ENCODE measurements around the gene PLSCR1.
"Not testable (repeated sequence)": the region's sequence is repeated elsewhere in the genome, so short reads cannot be mapped to it uniquely, and the experiment has no call there.

PLSCR1 gene

DNA sequence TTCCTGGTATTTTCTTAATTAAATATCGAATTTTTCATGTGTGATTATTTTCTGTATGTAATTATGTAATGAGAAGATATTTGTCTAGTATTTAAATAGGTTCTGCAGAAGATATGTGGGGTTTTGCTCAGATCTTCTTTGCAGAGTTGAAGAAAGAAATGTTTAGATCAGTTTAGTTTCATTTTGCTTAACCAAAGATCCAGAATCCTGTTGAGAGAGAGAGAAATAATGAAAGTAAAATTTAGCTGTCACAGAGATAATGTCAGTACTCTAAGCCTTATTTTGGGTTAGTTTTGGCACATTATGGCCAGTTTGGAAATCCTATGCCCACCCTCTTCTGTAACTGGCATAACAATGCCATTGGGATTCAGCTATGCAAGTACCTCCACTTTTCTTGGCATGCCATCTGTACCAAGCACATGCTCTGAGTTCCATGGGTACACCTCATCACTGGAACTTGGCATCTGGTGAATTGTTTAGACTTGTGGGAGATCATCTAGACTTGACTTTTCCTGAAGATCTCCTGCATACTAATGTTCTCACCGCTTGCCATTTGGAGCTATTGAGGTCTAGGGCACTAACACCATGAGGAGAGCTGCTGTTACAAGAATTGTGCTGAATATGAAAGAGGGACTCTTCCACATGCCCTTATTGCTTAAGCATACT, 30.9 kb downstream of the PLSCR1 start:
- no peak for DNase-seq (ENCODE audit: low read depth in 2 of 2)

DNA sequence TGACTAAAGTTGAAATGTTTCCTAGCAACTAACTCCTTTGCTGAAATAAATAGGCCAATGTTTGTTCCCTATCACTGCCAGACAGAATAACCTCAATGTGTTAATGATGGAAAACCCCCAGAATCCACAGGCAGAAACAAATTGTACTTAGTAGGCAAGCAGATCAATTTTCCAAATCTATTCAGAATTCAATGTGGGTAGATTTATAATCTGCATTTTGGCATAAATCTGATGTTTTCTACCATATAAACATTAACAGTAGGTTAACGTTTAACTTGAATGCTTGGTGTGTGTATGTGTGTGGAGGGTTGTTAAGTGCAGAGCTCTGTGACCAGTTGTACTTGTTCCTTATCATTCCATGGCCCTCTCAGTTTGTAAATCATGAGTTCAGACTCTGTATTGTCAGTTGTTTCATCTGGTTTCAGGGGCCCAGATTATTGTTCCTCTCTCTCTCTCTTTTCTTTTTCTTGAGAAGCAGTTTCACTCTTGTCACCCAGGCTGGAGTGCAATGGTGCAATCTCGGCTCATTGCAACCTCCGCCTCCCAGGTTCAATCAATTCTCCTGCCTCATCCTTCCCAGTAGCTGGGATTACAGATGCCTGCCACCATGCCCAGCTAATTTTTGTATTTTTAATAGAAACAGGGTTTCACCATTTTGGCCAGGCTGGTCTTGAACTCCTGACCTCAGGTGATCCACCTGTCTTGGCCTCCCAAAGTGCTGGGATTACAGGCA, 32.8 kb downstream of the PLSCR1 start:
- DNase-seq (ENCODE audit: low read depth in 2 of 2), result no peak

- no peak for DNase-seq (ENCODE audit: low read depth in 2 of 2)
Measured at GRCh38 chr3:146507331-146508120, 36.9 kb downstream of the PLSCR1 start.

- DNase-seq (ENCODE audit: low read depth in 2 of 2), result no peak
Measured at GRCh38 chr3:146505516-146505915, 38.9 kb downstream of the PLSCR1 start.

GRCh38 chr3:146504498-146505197, 39.8 kb downstream of the PLSCR1 start:
- DNase-seq (ENCODE audit: low read depth in 2 of 2), result no peak

DNA sequence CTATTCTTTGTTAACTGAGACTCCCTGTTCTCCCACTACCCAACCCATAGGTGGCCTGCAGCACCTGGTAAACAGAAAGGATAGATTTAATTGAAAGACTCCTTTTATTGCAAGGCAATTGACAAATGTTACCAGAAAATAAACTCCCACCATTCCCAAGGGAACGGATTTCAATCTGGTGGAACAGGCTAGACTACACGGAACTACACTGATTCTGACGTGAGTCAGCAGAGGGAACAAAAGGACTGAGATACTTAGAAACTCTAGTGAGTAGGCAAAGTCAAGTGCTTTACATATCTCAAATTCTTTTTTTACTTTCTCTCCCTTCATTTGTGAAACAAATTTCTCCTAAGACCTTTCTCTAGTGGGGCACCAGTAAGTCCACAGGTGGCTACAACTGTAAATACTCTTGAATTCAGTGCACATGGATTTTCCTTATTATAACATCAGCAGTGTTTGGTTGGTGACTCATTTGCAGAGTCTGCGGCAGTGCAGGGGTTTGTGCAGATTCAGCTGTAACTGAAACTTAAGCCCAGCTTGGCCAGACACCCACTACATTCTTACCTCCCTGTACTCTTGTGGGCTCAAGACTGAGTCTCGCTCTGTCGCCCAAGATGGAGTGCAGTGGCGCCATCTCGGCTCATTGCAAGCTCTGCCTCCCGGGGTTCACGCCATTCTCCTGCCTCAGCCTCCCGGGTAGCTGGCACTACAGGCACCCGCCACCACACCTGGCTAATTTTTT, 40.8 kb downstream of the PLSCR1 start:
- DNase-seq (ENCODE audit: low read depth in 2 of 2), result no peak

DNA sequence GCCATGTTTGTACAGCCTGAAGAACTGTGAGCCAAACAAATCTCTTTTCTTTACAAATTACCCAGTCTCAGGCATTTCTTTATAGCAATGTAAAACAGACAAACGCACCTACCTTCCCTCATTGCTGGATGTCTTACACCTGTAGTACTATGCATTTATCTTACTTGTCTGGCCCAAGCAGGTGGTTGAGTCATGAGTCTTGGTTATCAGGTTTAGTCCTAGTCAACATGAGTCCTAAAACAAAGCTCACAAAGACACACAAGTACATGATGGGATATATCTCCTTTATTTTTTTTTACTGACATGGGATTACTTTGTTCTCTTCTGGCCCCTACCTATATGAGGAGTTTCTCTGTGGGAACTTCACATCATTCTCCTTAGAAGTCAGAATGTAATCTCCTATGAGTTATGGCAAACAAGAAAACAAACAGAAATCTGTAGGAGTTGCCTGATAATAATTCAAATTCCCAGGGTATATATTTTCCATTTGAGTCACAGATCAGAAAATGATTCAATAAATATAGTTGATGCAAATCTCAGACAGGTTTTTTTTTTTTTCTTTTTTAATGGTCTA, 41.4 kb downstream of the PLSCR1 start:
- no peak for DNase-seq (ENCODE audit: low read depth in 2 of 2)

DNA sequence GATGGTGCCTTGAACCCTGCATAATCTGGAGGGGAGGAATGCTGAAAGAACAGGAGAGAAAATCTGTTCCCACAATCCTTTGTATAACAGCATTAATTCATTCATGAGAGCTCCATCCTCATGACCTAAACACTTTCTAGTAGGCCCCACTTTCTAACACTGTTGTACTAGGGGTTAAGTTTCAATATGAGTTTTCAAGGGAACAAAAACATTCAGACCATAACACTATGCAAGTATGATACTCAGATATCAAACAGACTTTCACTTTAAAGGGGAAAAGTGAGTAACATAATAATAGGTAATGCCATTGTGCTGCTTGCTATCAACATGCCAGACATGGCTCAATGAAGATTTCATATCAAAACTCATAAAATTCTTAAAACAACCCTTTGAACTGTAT, 42.7 kb downstream of the PLSCR1 start:
- no peak for DNase-seq (ENCODE audit: low read depth in 2 of 2)

DNA sequence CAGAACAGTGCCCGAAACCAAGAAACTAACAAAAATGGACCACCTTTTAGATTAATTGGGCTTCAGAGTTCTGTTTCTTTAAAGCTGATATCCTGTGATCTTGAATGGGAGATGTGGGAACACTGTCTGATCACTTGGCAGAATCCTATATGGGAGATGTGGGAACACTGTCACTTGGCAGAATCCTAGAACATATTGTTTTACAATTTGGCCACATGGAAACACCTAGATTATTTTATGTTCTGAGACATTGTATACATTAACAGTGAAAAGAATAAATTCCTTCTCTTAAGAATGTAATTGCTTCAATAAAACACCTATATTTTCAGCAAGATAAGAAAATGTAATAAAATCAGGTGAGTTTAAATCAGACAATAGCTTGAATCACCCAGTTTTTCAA, 44.7 kb downstream of the PLSCR1 start:
- DNase-seq (ENCODE audit: low read depth in 2 of 2), result no peak

DNA sequence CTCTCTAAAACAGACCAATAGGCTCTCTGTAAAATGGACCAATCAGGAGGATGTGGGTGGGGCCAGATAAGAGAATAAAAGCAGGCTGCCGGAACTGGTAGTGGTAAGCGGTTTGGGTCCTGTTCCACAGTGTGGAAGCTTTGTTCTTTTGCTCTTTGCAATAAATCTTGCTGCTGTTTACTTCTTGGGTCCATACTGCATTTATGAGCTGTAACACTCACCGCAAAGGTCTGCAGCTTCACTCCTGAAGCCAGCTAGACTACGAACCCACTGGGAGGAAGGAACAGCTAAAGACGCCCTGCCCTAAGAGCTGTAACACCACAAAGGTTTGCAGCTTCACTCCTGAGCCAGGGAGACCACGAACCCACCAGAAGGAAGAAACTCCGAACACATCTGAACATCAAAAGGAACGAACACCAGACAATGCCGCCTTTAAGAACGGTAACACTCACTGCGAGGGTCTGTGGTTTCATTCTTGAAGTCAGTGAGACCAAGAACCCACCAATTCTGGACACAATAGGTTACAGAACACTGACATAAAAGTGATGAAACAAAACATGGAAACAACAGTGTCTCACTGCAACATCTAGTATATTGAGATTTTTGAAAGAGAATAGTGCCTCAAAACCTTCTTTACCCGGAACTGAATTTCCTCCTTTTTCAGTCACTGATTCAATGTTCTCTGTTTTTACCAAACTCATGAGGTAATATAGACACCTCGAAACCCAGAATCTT, 46.2 kb downstream of the PLSCR1 start:
- no peak for DNase-seq (ENCODE audit: low read depth in 2 of 2)

DNA sequence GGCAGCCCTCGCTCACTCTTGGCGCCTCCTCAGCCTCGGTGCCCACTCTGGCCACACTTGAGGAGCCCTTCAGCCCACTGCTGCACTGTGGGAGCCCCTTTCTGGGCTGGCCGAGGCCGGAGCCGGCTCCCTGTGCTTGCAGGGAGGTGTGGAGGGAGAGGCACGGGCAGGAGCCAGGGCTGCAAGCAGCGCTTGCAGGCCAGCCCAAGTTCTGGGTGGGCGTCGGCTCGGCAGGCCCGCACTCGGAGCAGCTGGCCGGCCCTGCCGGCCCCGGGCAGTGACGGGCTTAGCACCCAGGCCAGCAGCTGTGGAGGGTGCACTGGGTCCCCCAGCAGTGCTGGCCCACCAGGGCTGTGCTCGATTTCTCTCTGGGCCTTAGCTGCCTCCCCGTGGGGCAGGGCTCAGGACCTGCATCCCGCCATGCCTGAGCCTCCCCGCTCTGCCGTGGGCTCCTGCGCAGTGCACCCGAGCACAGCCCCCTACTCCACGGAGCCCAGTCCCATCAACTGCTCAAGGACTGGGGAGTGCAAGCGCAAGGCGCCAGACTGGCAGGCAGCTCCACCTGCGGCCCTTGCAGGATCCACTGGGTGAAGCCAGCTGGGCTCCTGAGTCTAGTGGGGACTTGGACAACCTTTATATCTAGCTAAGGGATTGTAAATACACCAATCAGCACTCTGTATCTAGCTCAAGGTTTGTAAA, 47.1 kb downstream of the PLSCR1 start:
- not testable (repeated sequence) for DNase-seq (ENCODE audit: low read depth in 2 of 2)

GRCh38 chr3:146496726-146497125, 47.7 kb downstream of the PLSCR1 start:
- no peak for DNase-seq (ENCODE audit: low read depth in 2 of 2)

DNA sequence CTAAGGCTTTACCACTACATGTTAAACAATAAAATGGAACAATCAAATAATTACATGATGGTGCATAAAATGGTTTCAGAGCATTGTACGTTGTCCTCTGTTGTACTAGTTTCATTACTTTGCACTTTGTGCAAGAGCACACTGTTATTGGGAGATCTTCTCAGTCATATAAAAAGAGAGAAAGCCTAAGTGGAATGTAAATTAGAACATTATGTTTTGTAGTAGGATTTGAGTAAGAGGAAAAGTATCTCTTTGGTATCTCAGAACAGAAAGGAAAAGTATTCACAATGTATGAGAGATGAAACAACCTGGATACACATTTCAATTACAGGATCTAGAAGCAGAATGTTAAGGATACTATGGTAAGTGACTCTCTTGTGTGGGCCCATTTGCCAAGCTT, 48.2 kb downstream of the PLSCR1 start:
- DNase-seq (ENCODE audit: low read depth in 2 of 2), result no peak

- no peak for DNase-seq (ENCODE audit: low read depth in 2 of 2)
Measured at GRCh38 chr3:146493761-146494160, 50.6 kb downstream of the PLSCR1 start.

DNA sequence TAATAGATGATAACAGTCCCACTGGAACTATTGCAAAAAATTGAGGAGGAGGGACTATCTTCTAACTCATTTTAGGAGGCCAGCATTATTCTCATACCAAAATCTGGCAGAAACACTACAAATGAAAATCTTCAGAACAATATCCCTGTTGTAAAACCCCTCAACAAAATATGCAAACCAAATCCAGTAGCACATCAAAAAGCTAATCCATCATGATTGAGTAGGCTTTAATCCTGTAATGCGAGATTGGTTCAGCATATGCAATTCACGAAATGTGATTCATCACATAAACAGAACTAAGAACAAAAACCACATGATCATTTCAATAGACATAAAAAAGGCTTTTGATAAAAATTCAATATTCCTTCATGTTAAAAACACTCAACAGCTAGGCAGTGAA, 51.2 kb downstream of the PLSCR1 start:
- DNase-seq (ENCODE audit: low read depth in 2 of 2), result no peak

- DNase-seq (ENCODE audit: low read depth in 2 of 2), result no peak
Measured at GRCh38 chr3:146491303-146491702, 53.1 kb downstream of the PLSCR1 start.

DNA sequence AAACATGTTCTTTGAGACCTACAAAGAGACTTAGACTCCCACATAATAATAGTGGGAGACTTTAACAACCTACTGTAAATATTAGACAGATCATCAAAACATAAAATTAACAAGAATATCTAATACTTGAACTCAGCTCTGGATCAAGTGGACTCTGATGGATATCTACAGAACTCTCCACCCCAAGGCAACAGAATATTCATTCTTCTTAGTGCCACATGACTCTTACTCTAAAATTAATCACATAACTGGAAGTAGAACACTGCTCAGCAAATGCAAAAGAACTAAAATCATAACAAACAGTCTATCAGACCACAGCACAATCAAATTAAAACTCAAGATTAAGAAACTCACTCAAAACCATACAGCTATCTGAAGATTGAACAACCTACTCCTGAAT, 59.1 kb downstream of the PLSCR1 start:
- no peak for DNase-seq (ENCODE audit: low read depth in 2 of 2)

GRCh38 chr3:146476094-146476740, 68.2 kb downstream of the PLSCR1 start:
- DNase-seq (ENCODE audit: low read depth in 2 of 2), result no peak

DNA sequence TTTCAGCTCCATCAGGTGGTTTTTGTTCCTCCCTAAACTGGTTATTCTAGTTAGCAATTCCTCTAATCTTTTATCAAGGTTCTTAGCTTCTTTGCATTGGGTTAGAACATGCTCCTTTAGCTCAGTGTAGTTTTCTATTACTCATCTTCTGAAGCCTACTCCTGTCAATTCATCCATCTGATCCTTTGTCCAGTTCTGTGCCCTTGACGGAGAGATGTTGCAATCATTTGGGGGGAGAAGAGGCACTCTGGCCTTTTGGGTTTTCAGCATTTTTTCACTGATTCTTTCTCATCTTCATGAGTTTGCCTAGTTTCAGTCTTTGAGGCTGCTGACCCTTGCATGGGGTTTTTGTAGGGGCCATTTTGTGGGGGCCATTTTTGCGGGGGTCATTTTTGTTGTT, 69.4 kb downstream of the PLSCR1 start:
- not testable (repeated sequence) for DNase-seq (ENCODE audit: low read depth in 2 of 2)

All from stimulated activated CD8-positive, alpha-beta memory T cell treated with anti-CD3 and anti-CD28 coated beads, Interleukin-7, amount 100 ng/mL, for 4 hours (primary cell).